ENCODE data around the gene SLC29A1. TPM values are rescaled to one million over a fixed set of nuclear protein-coding genes. Genes with fewer than 3 reads are reported as not detected.
"Not testable (repeated sequence)": the region's sequence is repeated elsewhere in the genome, so short reads cannot be mapped to it uniquely, and the experiment has no call there.

SLC29A1 gene
- total RNA-seq, 4 donors from 2014 or later, result 101 to 281 (median 134) TPM

- Histone ChIP-seq H3K27me3 (no peaks in the 10 kb centered on the region), H3K4me3 (no peak overlapping the region), H3K4me1 (no peaks in the 10 kb centered on the region), H3K27ac (no peak overlapping the region), H3K36me3 (no peaks in the 10 kb centered on the region), H3K9me3 (no peaks in the 10 kb centered on the region)
- WGBS, 2 donors (ENCODE audit: low coverage in 1 of 2), result 87 to 100% methylated on average over 1 to 4 of the region's 5 CpGs
- no peak for TF ChIP-seq POLR2A (IDR thresholded peaks at IDR 0.05)
- no peak for TF ChIP-seq POLR2AphosphoS5 (IDR thresholded peaks at IDR 0.05)
- TF ChIP-seq EP300 (IDR thresholded peaks at IDR 0.05), result no peak
- TF ChIP-seq, protein P1, sequence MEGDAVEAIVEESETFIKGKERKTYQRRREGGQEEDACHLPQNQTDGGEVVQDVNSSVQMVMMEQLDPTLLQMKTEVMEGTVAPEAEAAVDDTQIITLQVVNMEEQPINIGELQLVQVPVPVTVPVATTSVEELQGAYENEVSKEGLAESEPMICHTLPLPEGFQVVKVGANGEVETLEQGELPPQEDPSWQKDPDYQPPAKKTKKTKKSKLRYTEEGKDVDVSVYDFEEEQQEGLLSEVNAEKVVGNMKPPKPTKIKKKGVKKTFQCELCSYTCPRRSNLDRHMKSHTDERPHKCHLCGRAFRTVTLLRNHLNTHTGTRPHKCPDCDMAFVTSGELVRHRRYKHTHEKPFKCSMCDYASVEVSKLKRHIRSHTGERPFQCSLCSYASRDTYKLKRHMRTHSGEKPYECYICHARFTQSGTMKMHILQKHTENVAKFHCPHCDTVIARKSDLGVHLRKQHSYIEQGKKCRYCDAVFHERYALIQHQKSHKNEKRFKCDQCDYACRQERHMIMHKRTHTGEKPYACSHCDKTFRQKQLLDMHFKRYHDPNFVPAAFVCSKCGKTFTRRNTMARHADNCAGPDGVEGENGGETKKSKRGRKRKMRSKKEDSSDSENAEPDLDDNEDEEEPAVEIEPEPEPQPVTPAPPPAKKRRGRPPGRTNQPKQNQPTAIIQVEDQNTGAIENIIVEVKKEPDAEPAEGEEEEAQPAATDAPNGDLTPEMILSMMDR (IDR thresholded peaks at IDR 0.05), result no peak
- no peak for ATAC-seq
Measured at GRCh38 chr6:44194326-44194725, 29.1 kb upstream of the SLC29A1 start.

- H3K27ac ChIP-seq, H3K27me3 ChIP-seq, ATAC-seq, H3K9me3 ChIP-seq, H3K4me3 ChIP-seq, H3K36me3 ChIP-seq, H3K4me1 ChIP-seq: not testable (repeated sequence)
- WGBS, 2 donors (ENCODE audit: low coverage in 1 of 2), result 86 to 100% methylated on average over 1 to 7 of the region's 11 CpGs
Measured at GRCh38 chr6:44196351-44196750, 27.0 kb upstream of the SLC29A1 start.

DNA sequence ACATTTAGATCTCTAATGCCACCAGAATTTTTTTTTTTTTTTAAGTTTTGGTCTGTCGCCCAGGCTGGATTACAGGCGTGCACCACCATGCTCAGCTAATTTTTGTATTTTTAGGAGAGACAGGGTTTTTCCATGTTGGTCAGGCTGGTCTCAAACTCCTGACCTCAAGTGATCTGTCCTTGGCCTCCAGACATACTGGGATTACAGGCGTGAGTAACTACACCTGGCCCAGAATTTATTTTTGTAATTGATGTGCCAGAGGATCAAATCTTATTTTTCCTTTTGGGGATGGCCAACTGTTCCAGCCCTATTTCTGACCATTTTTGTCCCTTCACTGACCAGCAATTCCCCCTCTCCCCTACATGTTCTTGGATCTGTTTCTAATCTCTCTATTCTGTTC lies 24.7 kb upstream of the SLC29A1 start:
- H3K27me3 ChIP-seq, result no peaks in the 10 kb centered on the region
- no peak for ATAC-seq
- WGBS, 2 donors (ENCODE audit: low coverage in 1 of 2), result 95% methylated on average over 2 of the region's 3 CpGs; no CpG with 5 or more reads in 1 of the 2 donors
- TF ChIP-seq POLR2A (IDR thresholded peaks at IDR 0.05), result no peak
- TF ChIP-seq, protein P1 (IDR thresholded peaks at IDR 0.05), result no peak
- TF ChIP-seq POLR2AphosphoS5 (IDR thresholded peaks at IDR 0.05), result no peak
- TF ChIP-seq EP300 (IDR thresholded peaks at IDR 0.05), result no peak
- H3K4me1 ChIP-seq, result no peaks in the 10 kb centered on the region
- H3K4me3 ChIP-seq, result no peak overlapping the region
- H3K36me3 ChIP-seq, result no peaks in the 10 kb centered on the region
- no peaks in the 10 kb centered on the region for H3K9me3 ChIP-seq
- no peak overlapping the region for H3K27ac ChIP-seq

DNA sequence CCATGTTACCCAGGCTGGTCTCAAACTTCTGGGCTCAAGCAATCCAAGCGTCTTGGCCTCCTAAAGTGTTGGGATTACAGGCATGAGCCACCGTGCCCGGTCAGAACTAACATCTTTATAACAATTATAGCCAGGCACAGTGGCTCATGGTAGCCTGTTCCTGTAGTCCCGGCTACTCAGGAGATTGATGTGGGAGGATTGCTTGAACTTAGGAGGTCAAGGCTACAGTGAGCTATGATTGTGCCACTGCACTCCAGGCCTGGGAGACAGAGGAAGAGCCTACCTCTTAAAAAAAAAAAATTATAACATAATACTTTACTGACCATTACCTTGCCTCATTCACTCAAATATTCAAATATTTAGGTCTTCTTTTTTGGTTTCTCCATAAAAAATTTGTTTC lies 23.5 kb upstream of the SLC29A1 start:
- 73 to 100% methylated on average over 2 of the region's 4 CpGs for WGBS, 2 donors (ENCODE audit: low coverage in 1 of 2)
- no peak for ATAC-seq
- no peak overlapping the region for H3K4me3 ChIP-seq
- no peaks in the 10 kb centered on the region for H3K9me3 ChIP-seq
- no peak for TF ChIP-seq POLR2A (IDR thresholded peaks at IDR 0.05)
- no peak for TF ChIP-seq EP300 (IDR thresholded peaks at IDR 0.05)
- no peak for TF ChIP-seq POLR2AphosphoS5 (IDR thresholded peaks at IDR 0.05)
- TF ChIP-seq, protein P1 (IDR thresholded peaks at IDR 0.05), result no peak
- no peak overlapping the region for H3K27ac ChIP-seq
- no peaks in the 10 kb centered on the region for H3K4me1 ChIP-seq
- H3K36me3 ChIP-seq, result no peaks in the 10 kb centered on the region
- H3K27me3 ChIP-seq, result no peaks in the 10 kb centered on the region

- H3K9me3 ChIP-seq, result no peaks in the 10 kb centered on the region
- no peak overlapping the region for H3K4me3 ChIP-seq
- no peaks in the 10 kb centered on the region for H3K36me3 ChIP-seq
- ATAC-seq, result no peak
- H3K4me1 ChIP-seq, result no peaks in the 10 kb centered on the region
- H3K27ac ChIP-seq, result peak overlapping the region in 1 of 4 donors; percentile 9
- WGBS, 2 donors (ENCODE audit: low coverage in 1 of 2), result 100% methylated on average over 1 of the region's 3 CpGs; no CpG with 5 or more reads in 1 of the 2 donors
- TF ChIP-seq, protein P1 (IDR thresholded peaks at IDR 0.05), result no peak
- TF ChIP-seq EP300 (IDR thresholded peaks at IDR 0.05) (no peak), POLR2AphosphoS5 (IDR thresholded peaks at IDR 0.05) (no peak), POLR2A (IDR thresholded peaks at IDR 0.05) (no peak)
- no peaks in the 10 kb centered on the region for H3K27me3 ChIP-seq
Measured at GRCh38 chr6:44201200-44201599, 22.2 kb upstream of the SLC29A1 start.
